Uterus (tissue), 4 donors: ENCODE measurements around the gene PTPRN2. TPM values are rescaled to one million over a fixed set of nuclear protein-coding genes. Genes with fewer than 3 reads are reported as not detected.

Experiments
- DNase-seq, 2 donors: peaks; one replicate each; pipeline ENCODE4 v3.0.0-alpha.2; 2019 to 2020
- H3K27ac ChIP-seq, 2 donors: fragments of 200-600 bp; sonication (generic); 1 replicate in 1 of 2; 2 replicates in 1 of 2; pipeline ENCODE4 v1.5.1; 2016 to 2018
- H3K27me3 ChIP-seq, 2 donors: fragments of 200-600 bp; sonication (generic); one replicate each; pipeline ENCODE4 v1.5.1; 2018 to 2019; ENCODE audit warnings: control low read depth in 1 of 2
- H3K36me3 ChIP-seq, 2 donors: fragments of 200-600 bp; sonication (generic); one replicate each; pipeline ENCODE4 v1.5.1; 2019; ENCODE audit warnings: control low read depth in 1 of 2
- H3K4me1 ChIP-seq, 2 donors: fragments of 200-600 bp; sonication (generic); one replicate each; pipeline ENCODE4 v1.5.1; 2018 to 2019; ENCODE audit warnings: control low read depth in 1 of 2
- H3K4me3 ChIP-seq, 2 donors: fragments of 200-600 bp; sonication (generic); 1 replicate in 1 of 2; 2 replicates in 1 of 2; pipeline ENCODE4 v1.5.1; 2018 to 2019; ENCODE audit warnings: mild to moderate bottlenecking in 1 of 2
- H3K9me3 ChIP-seq, 2 donors: fragments of 200-600 bp; sonication (generic); one replicate each; pipeline ENCODE4 v1.5.1; 2019; ENCODE audit warnings: control low read depth in 1 of 2
- CTCF ChIP-seq, 4 experiments: fragments of 200-600 bp in 2 of 4; fragments of 450-650 bp in 2 of 4; sonication (generic) in 2 of 4; IDR thresholded peaks; one replicate each; pipeline ENCODE4 v1.5.1; 2016 to 2019; ENCODE audit warnings: antibody characterized with exemption in 4 of 4, mild to moderate bottlenecking in 2 of 4, moderate library complexity in 1 of 4
- POLR2A ChIP-seq, 2 donors: fragments of 450-650 bp; IDR thresholded peaks; one replicate each; pipeline ENCODE4 v1.6.1; 2016; ENCODE audit warnings: antibody characterized with exemption in 2 of 2, mild to moderate bottlenecking in 1 of 2, moderate library complexity in 1 of 2
- intact Hi-C: fragments of 100-400 bp; cut with DNase I; formaldehyde crosslinking; loops from one replicate; pipeline ENCODE4 v1.15.1; 2023; ENCODE audit warnings: low total_unique reads
- total RNA-seq, 4 donors: library from RNA; depleted of rRNA in 3 of 4; stranded (reverse); fragments of >200 nt in 3 of 4; gene quantifications; one replicate each; pipeline versions ENCODE4 v1.1.0 to v1.2.4, GENCODE V29; 2014 to 2023
- donor health status: DM: yes; HTN: yes; CAD: no.

Gene PTPRN2
- total RNA-seq, 4 donors from 2014 or later, result 1.2 to 5.2 (median 2.3) TPM

DNA sequence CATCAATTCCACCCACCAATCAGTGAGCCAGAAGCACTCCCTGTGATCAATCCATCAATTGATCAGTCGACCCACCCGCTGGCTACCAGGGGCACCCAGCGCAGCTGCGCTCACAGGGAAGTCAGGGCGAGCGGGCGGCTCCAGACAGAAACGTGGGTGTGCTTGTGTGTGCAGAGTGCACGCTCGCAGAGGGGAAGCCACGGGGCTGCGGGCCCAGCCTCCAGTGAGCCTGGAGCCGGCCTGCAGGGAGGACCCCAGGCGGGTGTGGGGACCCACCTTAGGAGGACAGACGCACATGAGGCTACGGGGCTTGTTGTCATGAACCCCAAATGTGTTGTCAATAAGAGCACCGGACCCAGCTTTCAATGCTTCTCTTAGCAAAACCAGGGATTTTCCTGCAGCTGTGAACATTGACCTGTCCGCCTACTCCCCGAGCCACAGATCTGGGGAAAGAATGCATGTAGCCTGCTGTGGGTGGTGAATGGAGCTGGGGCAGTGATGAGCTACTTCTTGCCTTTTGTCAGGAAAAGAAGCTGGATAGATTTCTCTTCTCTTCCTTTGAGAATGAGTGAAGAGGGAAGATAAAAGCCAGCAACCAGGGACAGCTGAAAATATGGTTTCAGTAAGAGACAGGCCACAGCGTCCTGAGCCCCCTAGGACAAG is 753.0 kb downstream of the PTPRN2 start:
- H3K9me3 ChIP-seq, result no peaks in the 10 kb centered on the region
- no peak overlapping the region for H3K27ac ChIP-seq
- H3K4me1 ChIP-seq, result no peaks in the 10 kb centered on the region
- no peaks in the 10 kb centered on the region for H3K36me3 ChIP-seq
- H3K27me3 ChIP-seq, result no peaks in the 10 kb centered on the region
- no peak overlapping the region for H3K4me3 ChIP-seq
- DNase-seq, result no peak
- no peak for TF ChIP-seq CTCF (IDR thresholded peaks at IDR 0.05)
- no peak for TF ChIP-seq POLR2A (IDR thresholded peaks at IDR 0.05)
- intact Hi-C loops, result no loop called here

DNA sequence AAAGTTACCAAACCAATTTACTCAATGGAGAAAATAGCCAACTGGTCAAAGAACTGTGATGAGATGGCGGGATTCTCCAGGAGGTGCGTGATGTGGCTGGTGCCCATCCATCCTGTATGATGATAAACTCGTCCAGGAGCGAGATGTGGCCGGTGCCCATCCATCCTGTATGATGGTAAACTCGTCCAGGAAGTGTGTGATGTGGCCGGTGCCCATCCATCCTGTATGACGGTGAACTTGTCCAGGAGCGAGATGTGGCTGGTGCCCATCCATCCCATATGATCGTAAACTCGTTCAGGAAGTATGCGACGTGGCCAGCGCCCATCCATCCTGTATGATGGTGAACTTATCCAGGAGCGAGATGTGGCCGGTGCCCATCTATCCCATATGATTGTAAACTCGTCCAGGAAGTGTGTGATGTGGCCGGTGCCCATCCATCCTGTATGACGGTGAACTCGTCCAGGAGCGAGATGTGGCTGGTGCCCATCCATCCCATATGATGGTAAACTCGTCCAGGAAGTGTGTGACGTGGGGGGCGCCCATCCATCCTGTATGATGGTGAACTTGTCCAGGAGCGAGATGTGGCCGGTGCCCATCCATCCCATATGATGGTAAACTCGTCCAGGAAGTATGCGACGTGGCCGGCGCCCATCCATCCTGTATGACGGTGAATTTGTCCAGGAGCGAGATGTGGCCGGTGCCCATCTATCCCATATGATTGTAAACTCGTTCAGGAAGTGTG is 754.6 kb downstream of the PTPRN2 start:
- Histone ChIP-seq H3K27ac (no peak overlapping the region), H3K27me3 (no peaks in the 10 kb centered on the region), H3K4me3 (no peak overlapping the region), H3K9me3 (no peaks in the 10 kb centered on the region), H3K4me1 (no peaks in the 10 kb centered on the region), H3K36me3 (no peaks in the 10 kb centered on the region)
- no peak for DNase-seq
- TF ChIP-seq CTCF (IDR thresholded peaks at IDR 0.05) (no peak), POLR2A (IDR thresholded peaks at IDR 0.05) (no peak)
- intact Hi-C loops, result no loop called here

- TF ChIP-seq CTCF (IDR thresholded peaks at IDR 0.05) (no peak), POLR2A (IDR thresholded peaks at IDR 0.05) (no peak)
- H3K27me3 ChIP-seq, result no peaks in the 10 kb centered on the region
- no peak overlapping the region for H3K4me3 ChIP-seq
- no peak overlapping the region for H3K27ac ChIP-seq
- intact Hi-C loops, result no loop called here
- no peak for DNase-seq
- H3K36me3 ChIP-seq, result no peaks in the 10 kb centered on the region
- no peaks in the 10 kb centered on the region for H3K4me1 ChIP-seq
- no peaks in the 10 kb centered on the region for H3K9me3 ChIP-seq
These were observed 755.2 kb downstream of the PTPRN2 start for GRCh38 chr7:157832421-157832820.

GRCh38 chr7:157832006-157832405 is 755.6 kb downstream of the PTPRN2 start:
- no peaks in the 10 kb centered on the region for H3K9me3 ChIP-seq
- H3K27me3 ChIP-seq, result no peaks in the 10 kb centered on the region
- no peaks in the 10 kb centered on the region for H3K4me1 ChIP-seq
- intact Hi-C loops, result no loop called here
- no peak for TF ChIP-seq POLR2A (IDR thresholded peaks at IDR 0.05)
- TF ChIP-seq CTCF (IDR thresholded peaks at IDR 0.05), result no peak
- DNase-seq, result no peak
- H3K27ac ChIP-seq, result no peak overlapping the region
- H3K36me3 ChIP-seq, result no peaks in the 10 kb centered on the region
- no peak overlapping the region for H3K4me3 ChIP-seq

- intact Hi-C loops, result no loop called here
- DNase-seq, result no peak
- no peak overlapping the region for H3K4me3 ChIP-seq
- no peaks in the 10 kb centered on the region for H3K9me3 ChIP-seq
- no peaks in the 10 kb centered on the region for H3K4me1 ChIP-seq
- H3K27me3 ChIP-seq, result no peaks in the 10 kb centered on the region
- no peak overlapping the region for H3K27ac ChIP-seq
- TF ChIP-seq CTCF (IDR thresholded peaks at IDR 0.05) (no peak), POLR2A (IDR thresholded peaks at IDR 0.05) (no peak)
- no peaks in the 10 kb centered on the region for H3K36me3 ChIP-seq
These were observed 756.3 kb downstream of the PTPRN2 start for GRCh38 chr7:157831143-157831905.
